HEK293T (cell line): ENCODE data around the gene STS.

Experiments
- CTCF ChIA-PET: fragments of 350-600 bp; formaldehyde crosslinking; extraction: SDS; loops from one replicate; lab custom pipeline; 2021; ENCODE audit warnings: antibody characterized with exemption, inconsistent platforms; lab: Yijun Ruan, JAX
- POLR2A ChIA-PET: fragments of 350-600 bp; formaldehyde crosslinking; extraction: SDS; loops from one replicate; lab custom pipeline; 2020; ENCODE audit warnings: antibody characterized with exemption, inconsistent platforms; lab: Yijun Ruan, JAX
- DNase-seq: peaks from one replicate; pipeline ENCODE4 v3.0.0; 2012; ENCODE audit warnings: mixed read lengths; ENCODE audit errors: extremely low spot score
- ARNT ChIP-seq: fragments of 450-650 bp; IDR thresholded peaks from 2 replicates; pipeline ENCODE4 v1.6.1; 2017; ENCODE audit warnings: mild to moderate bottlenecking
- BHLHE40 ChIP-seq: fragments of 450-650 bp; IDR thresholded peaks from 2 replicates; pipeline ENCODE4 v1.6.1; 2016; ENCODE audit warnings: mild to moderate bottlenecking, moderate library complexity, borderline replicate concordance
- CTBP1 ChIP-seq: fragments of 450-650 bp; IDR thresholded peaks from 2 replicates; pipeline ENCODE4 v1.6.1; 2016; ENCODE audit warnings: borderline replicate concordance
- ELF4 ChIP-seq: fragments of 450-650 bp; IDR thresholded peaks from 2 replicates; pipeline ENCODE4 v1.6.1; 2017; ENCODE audit warnings: antibody characterized with exemption
- FOXA1 ChIP-seq: fragments of 450-650 bp; IDR thresholded peaks from 2 replicates; pipeline ENCODE4 v1.6.1; 2016; ENCODE audit warnings: mild to moderate bottlenecking
- FOXK2 ChIP-seq: fragments of 450-650 bp; IDR thresholded peaks from 2 replicates; pipeline ENCODE4 v1.6.1; 2016; ENCODE audit warnings: mild to moderate bottlenecking
- FOXM1 ChIP-seq: fragments of 450-650 bp; IDR thresholded peaks from 2 replicates; pipeline ENCODE4 v1.6.1; 2017; ENCODE audit warnings: mild to moderate bottlenecking, borderline replicate concordance
- HDGF ChIP-seq: fragments of 450-650 bp; IDR thresholded peaks from 2 replicates; pipeline ENCODE4 v1.6.1; 2017; ENCODE audit warnings: antibody characterized with exemption, borderline replicate concordance
- L3MBTL2 ChIP-seq: fragments of 450-650 bp; conservative IDR thresholded peaks from 2 replicates; pipeline ENCODE4 v1.6.1; 2016; ENCODE audit warnings: mild to moderate bottlenecking
- LEF1 ChIP-seq: fragments of 450-650 bp; IDR thresholded peaks from 2 replicates; pipeline ENCODE4 v1.6.1; 2017; ENCODE audit warnings: mild to moderate bottlenecking, borderline replicate concordance
- NFRKB ChIP-seq: fragments of 450-650 bp; IDR thresholded peaks from 2 replicates; pipeline ENCODE4 v1.6.1; 2016; ENCODE audit warnings: mild to moderate bottlenecking, moderate library complexity
- PKNOX1 ChIP-seq: fragments of 450-650 bp; IDR thresholded peaks from 2 replicates; pipeline ENCODE4 v1.6.1; 2016
- SP1 ChIP-seq: fragments of 450-650 bp; IDR thresholded peaks from 2 replicates; pipeline ENCODE4 v1.6.1; 2017
- SUZ12 ChIP-seq: fragments of 450-650 bp; IDR thresholded peaks from 2 replicates; pipeline ENCODE4 v1.6.1; 2016; ENCODE audit warnings: mild to moderate bottlenecking
- TARDBP ChIP-seq: fragments of 450-650 bp; IDR thresholded peaks from 2 replicates; pipeline ENCODE4 v1.6.1; 2016
- ZNF384 ChIP-seq: fragments of 450-650 bp; IDR thresholded peaks from 2 replicates; pipeline ENCODE4 v1.6.1; 2016

The STS gene

GRCh38 chrX:7109838-7110793 lies 37.4 kb upstream of the STS start:
- CTCF ChIA-PET = no interaction called here
- POLR2A ChIA-PET = no interaction called here
- DNase-seq = no peak
- TF ChIP-seq FOXM1 (no peak), FOXK2 (no peak), CTBP1 (no peak)

GRCh38 chrX:7110821-7111276 lies 36.7 kb upstream of the STS start:
- TF ChIP-seq BHLHE40 (no peak), PKNOX1 (no peak), FOXA1 (no peak), HDGF (no peak), FOXM1 (no peak), ARNT (no peak), ZNF384 (no peak), SP1 (no peak), NFRKB (no peak), ELF4 (no peak), SUZ12 (no peak)
- CTCF ChIA-PET = no interaction called here
- no peak for DNase-seq
- POLR2A ChIA-PET = no interaction called here

GRCh38 chrX:7111518-7111917 lies 36.0 kb upstream of the STS start:
- DNase-seq = no peak
- ChIA-PET POLR2A (no interaction called here), CTCF (no interaction called here)
- no peak for TF ChIP-seq FOXM1
- TF ChIP-seq L3MBTL2 = no peak
- TF ChIP-seq NFRKB = no peak
- no peak for TF ChIP-seq SP1

GRCh38 chrX:7112071-7112470 lies 35.4 kb upstream of the STS start:
- ChIA-PET POLR2A (no interaction called here), CTCF (no interaction called here)
- no peak for DNase-seq
- TF ChIP-seq FOXM1 (no peak), ELF4 (no peak), ZNF384 (no peak), SUZ12 (no peak), FOXA1 (no peak), TARDBP (no peak), HDGF (no peak), ARNT (no peak), PKNOX1 (no peak), LEF1 (no peak), SP1 (no peak), FOXK2 (no peak), BHLHE40 (no peak), L3MBTL2 (no peak), CTBP1 (no peak), NFRKB (no peak)

GRCh38 chrX:7115557-7115956 lies 32.0 kb upstream of the STS start:
- ChIA-PET CTCF (no interaction called here), POLR2A (no interaction called here)
- DNase-seq = no peak
- no peak for TF ChIP-seq ZNF384
- no peak for TF ChIP-seq FOXA1
- TF ChIP-seq ARNT = no peak
- TF ChIP-seq HDGF = no peak
- no peak for TF ChIP-seq LEF1
- TF ChIP-seq SUZ12 = no peak
- TF ChIP-seq CTBP1 = no peak
- TF ChIP-seq FOXM1 = no peak
- no peak for TF ChIP-seq ELF4
- no peak for TF ChIP-seq FOXK2
- TF ChIP-seq BHLHE40 = no peak
- no peak for TF ChIP-seq PKNOX1
- no peak for TF ChIP-seq L3MBTL2
- no peak for TF ChIP-seq SP1

GRCh38 chrX:7116081-7116480 lies 31.4 kb upstream of the STS start:
- TF ChIP-seq LEF1 = no peak
- no peak for TF ChIP-seq CTBP1
- no peak for TF ChIP-seq FOXM1
- TF ChIP-seq HDGF = no peak
- TF ChIP-seq ARNT = no peak
- TF ChIP-seq L3MBTL2 = no peak
- TF ChIP-seq SP1 = no peak
- TF ChIP-seq FOXA1 = no peak
- TF ChIP-seq SUZ12 = no peak
- no peak for TF ChIP-seq BHLHE40
- TF ChIP-seq ELF4 = no peak
- no peak for TF ChIP-seq TARDBP
- no peak for TF ChIP-seq NFRKB
- no peak for TF ChIP-seq PKNOX1
- ChIA-PET POLR2A (no interaction called here), CTCF (no interaction called here)
- no peak for DNase-seq
